NCI-H1417 (cell line): Measurements from ENCODE around the gene MEX3C.

Source experiments
- DNase-seq, 3 experiments: peaks; one replicate each; lab custom pipeline; 2025; lab: John Stamatoyannopoulos, UW

The MEX3C gene

DNA sequence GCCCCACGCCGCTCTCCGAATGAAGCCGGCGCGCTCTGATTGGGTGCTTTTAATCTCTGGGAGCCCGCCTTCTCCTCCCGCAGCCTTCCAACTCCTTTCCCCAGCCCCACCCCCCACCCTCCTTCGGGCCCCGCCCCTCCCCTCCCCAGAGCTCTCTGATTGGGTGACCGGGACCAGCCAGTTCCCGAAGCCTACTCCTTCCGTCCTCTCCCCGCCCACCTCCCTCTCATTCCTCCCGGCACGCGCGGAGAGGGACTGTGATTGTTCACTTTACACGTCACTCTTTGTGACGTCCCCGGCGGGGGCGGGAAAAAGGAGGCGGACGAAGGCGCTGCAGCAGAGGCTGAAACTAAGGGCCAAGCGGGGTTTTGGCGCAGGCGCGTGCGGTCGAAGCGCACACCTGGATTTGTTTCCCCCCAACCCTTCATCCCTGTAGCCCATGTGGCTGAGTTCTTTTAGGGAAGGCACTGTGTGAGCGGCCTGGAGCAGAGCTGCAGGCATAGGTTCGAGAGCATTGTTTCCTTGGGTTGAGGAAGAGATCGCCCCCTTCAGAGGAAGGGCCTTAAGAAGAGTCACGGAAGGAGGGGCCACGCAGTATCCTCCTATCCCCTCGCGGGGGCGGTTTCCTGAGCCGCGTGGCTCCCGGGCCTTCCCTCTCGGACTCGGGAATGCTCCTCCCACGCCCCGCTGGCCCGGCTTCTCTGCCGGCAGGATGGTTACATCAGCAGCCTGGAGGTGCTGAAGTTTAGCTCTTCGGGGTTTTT, at the start of gene MEX3C:
TSS of gene MEX3C (minus strand) at position 21 of the 764 bp plus-strand sequence. CDS start 361 bp downstream, outside the sequence.
- DNase-seq, result peak; percentile 99 to 100 (median 100)

DNA sequence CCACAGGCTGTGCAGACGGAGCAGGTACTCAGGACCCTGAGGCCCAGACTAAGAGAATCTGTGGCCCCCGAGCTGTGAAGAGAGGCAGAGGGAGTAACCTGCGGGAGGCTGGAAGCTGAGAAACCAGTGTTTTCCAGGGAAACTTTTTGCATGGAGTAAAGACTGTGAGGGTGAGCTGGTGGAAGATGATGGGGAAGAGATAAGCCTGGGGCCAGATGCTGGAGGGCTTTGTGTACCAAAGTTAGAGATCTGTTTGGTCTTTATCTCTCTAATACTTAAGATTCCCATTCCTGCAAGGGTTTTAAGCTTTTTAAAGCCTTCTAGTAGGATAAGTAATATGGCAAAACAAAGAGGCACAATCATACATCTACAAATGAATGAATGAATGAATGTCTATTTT, 43.7 kb upstream of the MEX3C start:
- DNase-seq, result no peak

DNA sequence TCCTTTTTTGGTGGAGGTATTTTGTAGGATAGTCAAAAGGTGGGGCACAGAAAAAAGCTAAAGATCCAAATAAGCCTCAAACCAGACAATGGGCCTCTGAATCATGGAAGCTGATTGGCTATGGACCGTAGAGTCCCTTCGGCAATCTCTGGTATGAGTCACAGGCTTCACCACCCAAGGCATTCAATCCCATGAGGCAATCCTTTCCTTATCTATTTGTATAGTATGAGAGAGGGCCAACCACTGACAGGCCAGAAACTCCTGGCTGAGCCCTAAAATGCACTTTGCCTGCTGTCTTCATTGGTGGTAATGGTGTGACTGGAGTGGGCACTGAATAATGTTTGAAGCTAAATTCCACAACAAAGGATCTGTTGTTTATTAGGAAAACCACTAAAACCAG, 38.7 kb upstream of the MEX3C start:
- DNase-seq, result no peak

DNA sequence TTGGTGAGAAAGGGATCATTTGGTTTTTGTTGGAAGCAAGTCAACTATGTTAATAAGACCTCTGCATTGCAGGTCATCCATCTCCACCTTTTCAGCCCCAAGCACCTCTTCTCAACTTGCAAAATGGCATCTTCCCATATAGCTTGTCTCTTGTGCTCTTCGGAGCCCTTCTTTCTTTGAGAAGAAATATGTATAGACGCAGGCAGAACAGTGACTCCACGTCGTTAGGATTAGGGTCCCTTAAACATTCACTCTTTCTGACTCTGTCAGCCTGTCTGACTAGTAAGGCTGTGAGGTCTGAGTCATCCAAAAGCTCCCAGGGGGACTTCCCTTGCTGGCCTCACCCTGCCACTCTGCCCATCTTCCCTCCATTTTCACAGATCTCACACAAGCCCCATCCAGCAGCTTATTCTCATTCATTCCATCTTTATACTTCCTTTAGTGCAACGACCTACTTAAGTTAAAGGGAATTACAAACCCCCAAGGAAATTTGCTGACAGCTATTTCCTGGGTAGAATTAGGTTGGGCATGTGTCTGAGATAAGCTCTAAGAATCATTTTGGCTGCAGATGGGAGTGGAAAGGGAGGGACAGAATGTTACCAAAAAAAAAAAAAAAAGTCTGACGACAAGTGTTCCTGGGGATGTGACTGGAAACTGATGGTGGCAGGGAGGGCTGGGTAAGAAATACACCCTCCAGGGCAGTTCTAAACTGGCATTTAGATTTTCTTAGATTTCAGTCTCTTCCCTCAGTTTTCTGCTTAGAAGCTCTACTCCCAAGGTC, 37.7 kb upstream of the MEX3C start:
- DNase-seq, result no peak

DNA sequence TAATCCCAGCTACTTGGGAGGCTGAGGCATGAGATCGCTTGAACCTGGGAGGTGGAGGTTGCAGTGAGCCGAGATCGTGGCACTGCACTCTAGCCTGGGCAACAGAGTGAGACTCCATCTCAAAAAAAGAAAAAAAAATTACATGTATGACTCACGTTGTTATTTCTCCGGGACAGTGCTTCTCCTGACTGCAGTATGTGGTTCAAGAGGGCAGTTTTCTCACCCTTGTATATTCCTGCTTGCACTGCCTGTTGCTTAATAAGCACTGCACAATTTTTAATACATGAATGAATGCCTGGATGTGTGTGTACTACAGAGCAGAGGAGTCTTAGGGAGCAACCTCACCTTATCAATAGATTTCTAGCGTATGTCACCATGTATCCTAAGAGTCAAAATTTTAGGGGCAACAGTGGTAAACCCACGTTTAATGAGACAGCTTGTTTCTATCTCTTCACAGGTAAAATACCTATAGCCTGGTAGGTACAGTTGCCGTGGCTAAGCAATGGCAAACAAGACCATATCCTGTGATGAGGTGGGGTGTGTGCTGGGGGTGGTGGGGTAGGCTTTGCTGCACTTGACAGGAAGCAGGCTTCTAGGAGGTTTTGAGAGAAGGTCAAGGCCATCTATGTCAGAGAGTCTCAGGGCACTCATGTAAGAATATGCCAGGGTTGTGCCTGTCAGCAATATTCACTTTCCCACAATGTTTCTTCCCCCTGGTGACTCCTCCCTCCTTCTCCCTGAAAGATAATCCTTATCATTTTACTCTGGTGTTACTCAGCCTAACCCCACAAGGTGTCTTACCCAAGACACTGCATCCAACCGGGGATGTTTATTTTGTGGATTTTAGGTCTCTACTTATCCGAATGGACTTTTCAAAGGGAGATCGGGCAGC, 36.9 kb upstream of the MEX3C start:
- DNase-seq, result no peak

DNA sequence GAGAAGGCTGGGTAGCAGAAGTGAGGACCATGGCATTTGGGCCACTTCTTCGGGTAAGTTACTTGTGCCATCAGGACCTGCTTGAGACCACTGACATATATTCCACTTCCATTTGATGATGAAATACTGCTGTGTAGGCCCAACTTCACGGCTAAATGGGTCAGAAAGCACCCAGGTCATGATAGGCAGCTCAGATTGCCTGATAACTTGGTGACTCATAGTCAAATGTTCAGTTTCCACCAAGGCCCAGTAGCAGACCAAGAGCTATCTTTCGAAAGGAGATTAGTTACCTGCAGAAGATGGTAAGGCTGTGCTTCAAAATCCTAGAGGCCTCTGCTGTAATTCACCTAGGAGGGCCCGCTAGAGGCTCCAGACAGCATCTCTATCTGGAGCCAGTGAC, 31.8 kb upstream of the MEX3C start:
- no peak for DNase-seq

DNA sequence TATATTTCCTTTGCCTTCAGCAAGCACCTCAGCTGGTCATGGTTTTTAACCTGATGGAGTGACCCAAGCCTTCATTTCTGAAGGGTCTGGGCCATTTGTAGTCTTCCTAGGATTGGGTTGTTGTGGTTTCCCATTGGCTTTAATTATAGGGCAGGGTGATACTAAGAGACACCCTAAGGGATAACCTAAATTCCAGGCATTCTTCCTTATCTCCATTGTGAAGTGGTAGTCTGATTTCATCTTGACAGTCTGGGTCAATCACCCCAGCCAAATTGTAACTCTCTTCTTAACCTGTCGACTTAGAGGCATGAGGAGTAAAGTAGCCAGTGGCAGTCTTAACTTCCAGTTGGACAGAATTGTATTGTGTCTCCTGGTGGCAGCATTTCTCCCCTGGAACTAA, 30.2 kb upstream of the MEX3C start:
- DNase-seq, result no peak

DNA sequence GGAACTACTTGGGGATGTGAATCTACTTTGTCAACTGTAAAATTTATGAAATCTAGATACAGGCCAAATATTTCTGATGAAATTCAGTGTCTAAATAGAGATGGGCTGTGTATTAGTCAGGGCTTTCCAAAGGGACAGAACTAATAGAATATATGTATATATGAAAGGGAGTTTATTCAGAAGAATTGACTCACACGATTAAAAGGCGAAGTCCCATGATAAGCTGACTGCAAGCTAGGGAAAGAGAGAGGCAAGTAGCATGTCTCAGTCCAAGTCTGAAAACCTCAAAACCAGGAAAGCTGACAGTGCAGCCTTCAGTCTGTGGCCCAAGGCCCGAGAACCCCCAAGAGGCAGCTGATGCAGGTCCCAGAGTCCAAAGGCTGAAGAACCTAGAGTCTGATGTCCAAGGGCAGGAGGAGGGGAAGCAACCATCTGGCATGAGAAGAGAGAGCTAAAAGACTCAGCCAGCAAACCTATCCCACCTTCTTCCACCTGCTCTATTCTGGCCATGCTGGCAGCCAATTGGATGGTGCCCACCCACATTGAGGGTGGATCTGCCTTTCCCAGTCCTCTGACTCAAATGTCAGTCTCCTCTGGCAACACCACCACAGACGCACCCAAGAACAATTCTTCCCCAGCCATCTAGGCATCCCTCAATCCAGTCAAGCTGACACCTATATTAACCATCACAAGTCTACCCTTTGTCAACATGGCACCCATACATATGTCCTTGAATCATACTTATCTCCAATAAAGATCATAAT, 29.3 kb upstream of the MEX3C start:
- no peak for DNase-seq

DNA sequence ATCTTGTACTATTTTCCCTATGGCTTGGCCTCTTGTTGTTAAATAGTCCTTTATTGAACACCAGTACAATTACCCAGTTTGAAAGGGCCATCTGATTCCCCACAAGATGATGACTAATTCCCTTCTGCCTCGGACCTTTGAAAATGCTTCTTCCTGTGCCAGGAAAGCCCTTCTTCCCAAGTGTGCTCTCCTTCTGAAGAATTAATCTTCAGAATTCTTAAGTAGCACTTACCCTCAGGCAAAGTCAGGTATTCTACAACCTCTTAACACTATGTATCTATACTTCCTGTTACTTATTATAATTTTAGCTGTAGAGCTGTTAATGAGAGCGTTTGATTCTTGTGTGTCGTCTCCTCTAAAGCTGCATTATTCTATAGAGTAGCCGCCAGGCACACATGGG, 28.6 kb upstream of the MEX3C start:
- DNase-seq, result no peak

DNA sequence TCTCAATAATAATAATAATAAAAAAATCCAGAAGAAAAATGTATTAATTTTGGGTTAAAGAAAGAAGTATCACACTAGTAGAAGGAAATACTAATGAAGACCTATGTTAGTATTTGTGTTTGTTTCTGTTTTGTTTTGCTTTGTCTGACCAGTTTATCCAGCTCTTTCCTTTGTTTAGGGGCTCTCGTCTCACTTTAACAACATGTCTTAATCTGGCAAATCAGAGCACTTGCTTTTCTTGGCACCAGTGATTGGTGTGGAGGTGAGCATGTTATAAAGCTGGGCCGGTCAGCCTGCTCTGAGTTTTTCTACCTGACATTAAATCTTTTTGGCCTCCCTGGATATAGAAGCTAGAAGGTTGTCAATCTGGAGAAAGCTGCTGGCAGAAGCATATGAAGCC, 15.1 kb upstream of the MEX3C start:
- DNase-seq, result no peak

DNA sequence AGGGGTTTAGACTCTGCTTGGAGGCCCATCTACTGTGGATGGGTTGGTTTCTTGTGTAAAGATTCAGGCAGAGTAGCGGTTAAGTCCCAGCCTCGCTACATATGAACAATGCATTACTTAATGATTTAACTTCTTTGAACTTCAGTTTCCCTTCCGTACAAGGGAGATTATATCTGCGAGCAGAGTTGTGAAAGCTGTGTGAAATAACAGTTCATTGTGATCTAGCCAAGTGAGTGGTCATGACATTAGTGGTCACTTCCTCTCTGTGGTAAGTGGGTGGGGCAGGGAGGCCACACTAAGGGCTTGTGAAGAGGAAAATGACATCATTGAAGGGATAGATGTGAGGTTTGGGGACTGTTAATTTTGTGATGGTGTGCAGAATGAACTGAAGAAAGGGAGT, 14.1 kb upstream of the MEX3C start:
- DNase-seq, result no peak

DNA sequence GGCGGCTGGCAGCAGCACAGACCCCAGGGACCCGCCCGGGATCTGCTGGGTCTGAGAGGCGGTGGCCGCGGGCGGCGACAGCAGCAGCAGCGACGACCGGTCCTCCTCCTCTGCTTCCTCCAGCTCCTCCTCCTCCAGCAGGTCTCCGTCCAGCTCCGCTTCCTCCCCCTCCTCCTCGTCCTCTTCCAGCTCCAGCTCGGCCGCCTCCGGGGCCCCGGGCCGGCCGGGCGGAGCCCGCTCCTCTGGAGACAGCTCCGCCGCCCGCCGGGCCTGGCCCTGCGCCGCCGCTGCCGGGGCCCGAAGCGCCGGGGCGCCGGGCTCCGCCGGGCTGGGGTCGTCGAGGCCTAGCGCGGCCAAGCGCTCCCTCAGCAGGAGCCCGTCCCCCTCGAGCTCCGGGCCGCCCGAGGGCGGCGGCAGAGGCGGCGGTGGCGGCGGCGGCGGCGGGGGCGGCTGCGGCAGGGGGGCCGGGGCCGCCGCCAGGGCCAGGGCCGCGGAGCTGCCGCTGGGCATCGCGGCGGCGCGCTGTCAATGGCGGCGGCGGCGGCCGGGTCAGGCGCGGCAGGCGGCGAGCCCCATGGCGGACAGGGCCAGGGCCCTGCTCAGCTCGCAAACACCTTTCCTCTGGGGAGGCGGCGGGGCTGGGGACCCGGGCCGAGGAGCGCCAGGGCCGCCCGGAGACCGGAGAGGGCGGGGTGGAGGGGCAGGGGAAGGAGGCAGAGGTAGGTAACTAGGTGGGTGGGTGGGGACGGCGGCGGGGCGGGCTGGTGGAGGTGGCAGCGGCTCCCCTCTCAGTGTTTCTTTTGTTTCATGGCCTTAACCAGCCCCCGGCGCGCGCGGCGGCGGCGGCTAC, 445 bp downstream of the MEX3C start:
- DNase-seq, result peak; percentile 10 to 81 (median 78)

DNA sequence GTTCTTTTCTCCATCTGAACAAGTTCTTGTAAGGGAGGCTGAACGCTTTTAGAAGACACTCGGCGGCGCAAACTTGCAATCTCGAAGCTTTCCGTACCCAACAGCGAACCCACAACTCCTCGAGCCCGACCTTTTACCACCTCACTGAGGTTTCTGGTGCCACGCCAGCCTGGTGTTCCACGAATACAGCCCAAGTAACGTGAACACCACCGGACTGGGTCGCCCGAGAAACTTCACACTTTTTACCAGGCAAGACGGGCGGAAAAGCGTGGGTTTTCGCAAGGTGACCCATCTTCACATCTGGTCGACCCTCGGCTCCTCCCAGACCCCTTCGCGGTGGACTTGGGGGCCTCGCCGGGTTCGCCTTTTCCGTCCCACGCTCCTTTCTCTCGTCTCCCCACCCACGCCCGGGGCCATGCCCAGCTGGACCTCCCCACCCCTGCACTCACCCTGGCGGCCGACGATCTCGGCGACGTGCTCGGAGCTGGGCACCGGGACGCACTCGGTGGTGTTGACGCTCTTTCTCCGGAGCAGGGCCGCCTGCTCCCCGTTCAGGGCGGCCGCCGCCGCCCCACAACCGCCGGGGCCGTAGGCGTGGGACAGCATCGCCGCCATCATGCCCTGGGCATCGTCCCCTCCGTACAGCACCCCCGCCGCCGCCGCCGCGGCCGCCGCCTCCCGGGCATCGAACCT, 1.2 kb downstream of the MEX3C start:
- DNase-seq, result peak; percentile 19 to 82 (median 70)

DNA sequence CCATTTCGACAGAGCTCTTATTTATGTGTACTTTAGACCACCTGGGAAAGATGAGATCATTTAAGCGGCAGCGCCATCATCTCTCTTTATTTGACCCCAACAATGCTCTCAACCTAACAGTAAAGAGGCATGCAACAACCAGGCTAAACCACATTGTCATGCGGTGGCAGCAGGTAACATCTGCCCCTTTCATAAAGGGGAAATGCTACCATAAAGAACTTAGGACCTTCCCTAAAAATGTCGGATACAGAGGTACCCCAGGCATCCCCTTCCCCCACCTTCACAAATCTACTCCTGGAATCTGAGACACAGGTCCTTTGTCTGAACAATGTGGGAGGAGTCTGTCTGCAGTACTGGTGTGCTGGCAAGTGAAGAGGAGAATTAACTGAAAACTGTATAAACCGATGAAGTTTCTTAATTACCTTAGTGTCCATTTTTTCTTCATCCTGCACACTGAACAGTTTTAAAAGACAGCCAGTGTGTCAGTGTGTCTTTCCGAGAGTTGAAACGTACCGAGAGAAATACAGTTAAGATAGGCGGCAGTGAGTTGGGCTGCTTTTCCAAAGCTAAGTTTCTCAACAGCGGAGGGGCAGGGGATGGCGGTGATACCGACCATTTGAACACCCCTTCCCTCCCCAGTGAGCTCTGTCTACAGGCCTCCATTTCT, 1.9 kb downstream of the MEX3C start:
- DNase-seq, result peak; percentile 56 to 89 (median 73)

DNA sequence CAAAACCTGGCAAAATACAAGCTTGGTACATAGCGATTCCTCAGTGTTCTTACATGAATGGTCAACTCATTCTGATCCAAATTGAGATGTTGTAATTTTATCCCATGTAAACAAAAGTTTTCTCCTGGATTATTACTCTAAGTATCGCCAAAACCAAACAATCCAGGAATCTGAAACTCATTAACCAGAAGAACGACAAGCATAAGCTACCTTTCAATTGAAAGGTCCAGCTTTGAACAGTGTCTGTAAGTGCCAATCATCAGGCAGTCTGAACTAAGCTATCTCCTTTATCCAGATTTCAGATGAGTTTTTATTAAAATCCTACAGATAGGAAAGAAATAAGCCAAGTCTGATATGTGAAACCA, 2.4 kb downstream of the MEX3C start:
- DNase-seq, result no peak

DNA sequence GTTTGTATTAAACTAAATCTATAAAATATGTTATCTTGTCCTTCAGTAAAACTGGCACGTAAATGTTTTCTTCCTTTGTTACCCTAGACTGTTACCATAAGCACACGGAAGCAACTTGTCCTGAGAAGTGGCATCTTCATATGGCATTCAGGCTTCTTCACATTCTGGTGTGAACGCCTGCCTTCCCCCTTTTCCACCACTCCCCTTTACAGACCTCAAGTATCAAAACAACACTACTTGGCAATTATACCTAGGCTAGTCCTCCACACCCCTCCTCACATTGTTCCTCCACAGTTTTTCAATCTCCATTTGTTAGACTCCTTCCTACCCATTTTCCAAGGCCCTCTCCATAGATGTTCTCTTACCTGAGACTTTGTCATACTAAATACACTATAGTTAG, 2.9 kb downstream of the MEX3C start:
- DNase-seq, result peak in 2 of 3 experiments; percentile 3 to 60

DNA sequence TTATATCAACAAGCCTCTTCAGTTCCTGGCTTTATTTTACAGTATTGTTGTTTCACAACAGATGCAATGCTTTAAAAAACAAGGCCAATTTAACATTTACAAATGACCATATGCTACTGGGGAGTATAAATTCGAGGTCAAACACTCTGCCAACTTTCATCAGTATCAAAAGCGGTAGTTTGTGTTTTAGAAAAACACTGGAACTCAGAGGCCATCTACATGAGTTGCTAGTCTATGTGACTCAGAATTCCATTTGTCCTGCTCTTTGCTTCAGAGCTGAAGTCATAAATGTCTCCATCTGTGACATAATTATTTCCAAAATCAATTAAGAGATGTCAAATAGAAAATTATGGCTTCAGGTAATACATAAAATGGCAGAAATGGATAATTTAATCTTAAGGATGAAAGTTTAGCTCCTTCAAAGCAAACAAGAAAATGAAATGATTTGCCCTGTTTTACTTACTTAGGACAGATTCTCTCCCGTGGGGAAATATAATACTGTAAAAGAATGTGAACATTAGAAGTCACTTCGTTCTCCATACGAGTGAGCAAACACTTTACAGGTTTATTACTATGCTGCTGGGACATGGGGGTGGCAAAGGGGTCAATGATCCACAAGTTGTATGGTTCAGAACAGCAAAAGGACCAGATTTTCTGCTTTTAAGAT, 3.7 kb downstream of the MEX3C start:
- peak in 1 of 3 experiments; percentile 42 for DNase-seq

DNA sequence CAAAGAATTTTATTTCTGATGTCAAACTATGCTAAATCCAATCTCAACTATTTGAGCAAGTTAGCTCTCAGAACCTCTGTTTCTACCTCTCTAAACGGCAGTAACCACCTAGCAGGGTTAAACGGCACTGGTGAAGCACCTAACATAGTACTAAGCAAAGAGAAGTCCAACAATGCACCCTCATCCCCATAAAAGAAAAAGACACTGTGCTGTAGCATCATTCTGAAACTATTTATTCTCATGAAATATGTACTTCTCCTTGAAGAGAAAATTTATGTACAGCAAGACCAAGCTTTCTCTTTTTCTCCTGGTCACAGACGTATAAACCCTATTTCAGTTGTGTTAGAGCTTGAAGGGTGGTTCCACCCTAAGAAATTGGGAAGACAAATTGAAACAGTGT, 4.8 kb downstream of the MEX3C start:
- no peak for DNase-seq

DNA sequence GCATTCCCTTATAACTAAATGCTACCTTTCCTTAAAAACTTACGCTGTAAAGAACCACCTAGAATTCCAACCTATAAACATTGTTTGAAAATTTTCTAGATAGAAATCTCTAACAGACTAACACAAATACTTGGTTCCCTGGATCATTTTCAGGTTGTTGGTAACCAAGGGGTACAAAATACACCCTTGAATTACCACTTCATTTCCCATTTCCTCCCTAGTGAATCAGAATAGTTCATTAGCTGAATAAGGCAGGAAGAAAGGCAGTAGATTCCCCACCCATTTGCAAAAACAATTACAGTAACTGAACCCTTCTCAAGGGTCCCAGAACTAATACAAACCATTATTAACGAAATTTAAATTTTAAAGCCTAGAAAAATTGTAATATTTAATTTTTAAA, 5.5 kb downstream of the MEX3C start:
- no peak for DNase-seq
